WI38 (cell line): ENCODE data around the gene COL6A2.

Experiments
- H3K4me3 ChIP-seq: 2 replicates; pipeline ENCODE4 v1.5.1; 2011; ENCODE audit warnings: low read depth, mild to moderate bottlenecking, control low read depth, low read length
- TF ChIP-seq, protein P1 (sequence below): IDR thresholded peaks from 2 replicates; pipeline ENCODE4 v1.5.1; 2012; ENCODE audit warnings: low read depth, mild to moderate bottlenecking, control low read depth, low read length

The COL6A2 gene

DNA sequence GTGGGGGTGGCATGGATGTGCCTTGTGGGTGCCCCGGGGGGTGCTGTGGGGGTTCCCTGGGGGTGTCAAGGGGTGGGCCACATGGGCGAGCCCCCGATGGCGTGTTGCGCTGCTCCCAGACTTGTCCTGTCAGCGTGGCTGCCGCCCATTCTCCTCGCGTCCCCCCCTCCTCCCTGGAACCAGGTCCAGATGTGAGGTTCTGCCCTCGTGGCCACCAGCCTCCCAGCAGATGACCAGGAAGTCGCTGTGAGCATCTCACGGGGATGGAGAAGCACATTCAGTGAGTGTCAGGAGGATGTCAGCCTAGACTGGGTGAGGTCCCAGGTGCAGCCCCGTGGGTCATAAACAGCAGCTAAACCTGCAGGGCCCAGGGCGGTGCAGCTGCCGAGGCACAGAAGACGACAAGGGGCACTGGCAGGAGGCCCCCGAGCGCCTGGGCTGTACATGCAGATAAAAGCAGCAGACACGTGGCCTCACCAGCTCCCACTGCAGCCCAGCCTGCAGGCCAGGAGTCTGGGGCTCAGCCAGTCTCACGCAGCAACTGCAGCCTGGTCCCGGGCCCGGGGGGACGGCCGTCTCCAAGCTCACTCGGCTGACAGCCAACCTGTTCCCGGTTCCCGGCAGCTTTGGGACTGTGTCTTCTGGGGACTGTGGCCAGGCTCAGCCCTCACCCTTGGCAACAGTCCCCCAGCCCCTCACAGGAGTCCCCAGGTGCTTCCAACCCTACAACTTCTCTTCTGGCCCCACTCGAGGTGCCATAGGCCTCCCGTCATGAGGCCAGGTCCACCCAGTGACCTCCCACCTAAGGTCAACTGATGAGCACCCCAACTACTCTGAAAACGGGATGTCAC, 17.5 kb upstream of the COL6A2 start:
- no peak overlapping the region for H3K4me3 ChIP-seq
- TF ChIP-seq, protein P1, sequence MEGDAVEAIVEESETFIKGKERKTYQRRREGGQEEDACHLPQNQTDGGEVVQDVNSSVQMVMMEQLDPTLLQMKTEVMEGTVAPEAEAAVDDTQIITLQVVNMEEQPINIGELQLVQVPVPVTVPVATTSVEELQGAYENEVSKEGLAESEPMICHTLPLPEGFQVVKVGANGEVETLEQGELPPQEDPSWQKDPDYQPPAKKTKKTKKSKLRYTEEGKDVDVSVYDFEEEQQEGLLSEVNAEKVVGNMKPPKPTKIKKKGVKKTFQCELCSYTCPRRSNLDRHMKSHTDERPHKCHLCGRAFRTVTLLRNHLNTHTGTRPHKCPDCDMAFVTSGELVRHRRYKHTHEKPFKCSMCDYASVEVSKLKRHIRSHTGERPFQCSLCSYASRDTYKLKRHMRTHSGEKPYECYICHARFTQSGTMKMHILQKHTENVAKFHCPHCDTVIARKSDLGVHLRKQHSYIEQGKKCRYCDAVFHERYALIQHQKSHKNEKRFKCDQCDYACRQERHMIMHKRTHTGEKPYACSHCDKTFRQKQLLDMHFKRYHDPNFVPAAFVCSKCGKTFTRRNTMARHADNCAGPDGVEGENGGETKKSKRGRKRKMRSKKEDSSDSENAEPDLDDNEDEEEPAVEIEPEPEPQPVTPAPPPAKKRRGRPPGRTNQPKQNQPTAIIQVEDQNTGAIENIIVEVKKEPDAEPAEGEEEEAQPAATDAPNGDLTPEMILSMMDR, result no peak

DNA sequence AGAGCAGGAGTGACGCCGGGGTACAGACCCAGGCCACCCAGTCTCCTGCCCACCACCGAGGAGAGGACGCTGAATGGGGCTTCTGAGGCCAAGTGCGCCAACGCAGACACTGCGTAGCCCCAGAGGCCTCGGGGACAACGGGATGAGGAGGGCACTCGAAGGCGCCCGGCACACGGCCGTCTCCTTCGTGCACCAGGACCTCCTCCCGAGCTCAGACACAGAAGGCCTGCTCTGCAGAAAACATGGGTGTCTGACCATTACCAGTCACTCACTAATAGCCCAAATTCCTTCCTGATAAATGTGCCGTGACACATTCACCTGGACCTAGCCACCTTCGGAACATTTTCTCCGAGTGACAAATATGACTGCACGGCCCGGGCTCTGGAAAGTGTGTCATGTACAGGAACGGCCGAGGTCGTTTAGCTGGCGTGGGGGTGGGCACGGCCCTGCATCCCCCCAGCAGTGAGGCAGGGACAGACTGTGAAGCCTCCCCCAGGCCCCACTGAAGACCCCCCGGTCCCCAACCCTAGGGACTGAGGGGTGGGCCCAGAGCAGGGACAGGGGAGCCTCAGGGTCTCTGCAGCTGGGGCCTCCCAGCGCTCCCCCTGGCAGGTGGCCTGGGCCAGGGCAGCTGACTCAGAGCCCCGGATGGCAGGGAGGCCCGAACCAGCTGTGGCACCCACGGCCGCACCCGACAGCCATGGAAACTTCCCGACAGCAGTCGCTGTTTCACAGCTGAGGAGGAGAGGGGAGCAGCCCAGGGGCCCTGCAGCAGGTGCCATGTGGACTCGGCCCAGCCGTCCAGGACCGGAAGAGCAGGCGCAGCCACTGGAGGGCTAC, 16.7 kb upstream of the COL6A2 start:
- no peak overlapping the region for H3K4me3 ChIP-seq
- TF ChIP-seq, protein P1, result no peak

DNA sequence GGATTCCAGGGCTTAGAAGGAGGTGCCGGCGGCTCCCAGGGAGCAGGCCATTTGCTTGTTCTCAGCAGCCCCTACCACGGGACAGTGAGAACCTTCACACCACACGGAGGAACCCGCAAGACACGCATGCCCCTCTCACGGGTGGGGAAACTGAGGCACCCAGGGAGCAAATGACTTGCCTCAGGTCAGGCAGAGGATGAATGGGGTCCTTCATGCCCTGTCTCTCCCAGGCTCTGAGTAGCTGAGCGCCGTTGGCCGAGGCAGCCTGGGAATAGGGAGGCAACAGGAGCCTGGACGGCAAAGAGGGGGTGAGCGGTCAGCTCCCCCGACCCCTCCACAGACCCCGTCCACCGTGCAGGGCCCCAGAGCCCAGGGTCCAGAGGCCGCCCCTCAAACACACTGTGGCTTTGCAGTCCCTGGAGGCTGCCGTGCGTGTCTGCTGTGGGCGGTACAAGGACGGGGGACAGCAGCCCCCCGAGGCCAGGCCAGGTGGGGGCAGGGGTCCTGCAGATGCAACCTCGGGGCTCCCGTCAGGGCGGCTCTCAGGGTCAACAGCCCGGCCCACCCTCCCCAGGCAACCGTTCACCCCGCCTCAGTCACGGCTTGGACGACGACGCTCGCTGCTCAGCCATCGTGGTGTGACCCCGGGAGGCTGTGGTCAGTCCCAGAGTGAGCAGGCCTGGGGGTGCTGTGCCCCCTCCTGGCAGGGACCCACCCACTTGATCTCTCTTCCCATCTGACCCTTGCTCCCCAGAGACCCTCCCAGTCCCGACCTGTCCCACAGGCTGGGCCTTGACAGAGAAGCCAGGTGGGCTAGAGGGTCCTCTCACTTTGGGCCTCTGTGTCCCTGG, 15.8 kb upstream of the COL6A2 start:
- H3K4me3 ChIP-seq, result no peak overlapping the region
- TF ChIP-seq, protein P1, result no peak

- TF ChIP-seq, protein P1, result no peak
- no peak overlapping the region for H3K4me3 ChIP-seq
Observed at GRCh38 chr21:46082713-46082962, 15.3 kb upstream of the COL6A2 start.

- no peak overlapping the region for H3K4me3 ChIP-seq
- TF ChIP-seq, protein P1, result no peak
Observed at GRCh38 chr21:46082963-46083790, 14.7 kb upstream of the COL6A2 start.

- TF ChIP-seq, protein P1, result no peak
Observed at GRCh38 chr21:46083791-46084561, 13.9 kb upstream of the COL6A2 start.

More at GRCh38 chr21:46083791-46084561, 13.9 kb upstream of the COL6A2 start:
- H3K4me3 ChIP-seq, result no peak overlapping the region
